HL-60/S4 treated with phorbol 12-myristate 13-acetate at 8.2 ng/mL for 4 days and 3 days (cell line): ENCODE measurements around the gene SH2D4B.

Experiments
- in situ Hi-C: fragments of 300-500 bp; cut with MboI; formaldehyde crosslinking; loops from 2 replicates; pipeline ENCODE4 v1.15.0; 2022; ENCODE audit warnings: low sequenced_read_pairs

The SH2D4B gene

DNA sequence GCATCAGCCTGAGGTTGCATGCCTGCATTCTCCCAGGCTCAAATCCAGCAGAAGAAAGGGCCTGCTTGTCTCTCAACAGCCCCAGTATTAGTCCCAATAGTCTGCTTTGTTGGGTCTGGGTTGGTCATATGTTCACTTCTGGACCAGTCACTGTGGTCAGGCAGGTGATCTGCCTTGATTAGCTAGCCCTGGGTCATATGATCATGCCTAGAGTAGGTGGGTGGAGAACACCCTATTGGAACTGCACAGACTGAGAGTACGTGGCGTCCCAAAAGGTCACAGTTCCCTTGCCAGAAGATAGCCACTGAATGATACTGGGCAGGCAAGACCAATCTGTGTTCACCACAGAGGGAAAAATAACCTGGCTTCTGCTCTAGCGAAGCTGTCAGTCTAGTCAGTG is 80.1 kb downstream of the SH2D4B start:
- in situ Hi-C loops, result no loop called here

DNA sequence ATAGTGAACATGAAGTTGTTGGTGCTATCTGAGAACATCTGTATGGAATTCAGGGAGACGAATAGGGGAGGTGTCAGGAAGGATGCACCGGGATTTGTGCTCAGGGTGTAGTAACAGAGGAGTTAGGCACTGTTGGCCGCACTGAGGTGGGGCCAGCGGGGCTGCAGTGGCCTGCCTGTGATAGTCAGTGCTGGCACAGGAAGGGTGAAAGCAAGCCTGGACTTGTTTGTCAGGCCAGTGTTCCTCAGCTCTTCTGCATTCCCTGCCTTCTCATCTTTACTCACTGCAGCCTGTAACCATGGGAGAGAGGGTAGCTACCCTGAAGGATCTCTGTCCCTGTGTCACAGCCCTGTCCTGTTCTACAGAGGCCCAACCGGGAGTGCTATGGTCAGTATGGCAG is 81.3 kb downstream of the SH2D4B start:
- in situ Hi-C loops, result no loop called here

DNA sequence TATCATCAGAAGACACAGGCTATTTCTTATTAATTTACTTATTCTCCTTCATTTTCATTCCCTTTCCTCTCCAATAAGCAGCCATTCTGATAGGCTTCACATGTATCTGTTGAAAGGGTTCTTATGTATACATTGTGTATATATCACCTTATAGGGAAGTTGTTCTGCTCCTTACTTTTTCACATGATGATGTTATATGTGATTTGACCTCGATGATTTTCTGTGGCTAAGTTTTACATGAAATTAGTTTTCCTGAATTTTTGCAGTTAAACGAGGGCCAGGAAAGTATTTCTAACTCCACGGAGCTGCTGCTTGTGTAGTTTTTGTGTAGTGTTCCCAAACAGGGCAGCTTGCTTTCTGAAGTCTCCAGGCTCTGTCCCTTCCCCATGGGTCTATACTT is 84.5 kb downstream of the SH2D4B start:
- in situ Hi-C loops, result no loop called here

DNA sequence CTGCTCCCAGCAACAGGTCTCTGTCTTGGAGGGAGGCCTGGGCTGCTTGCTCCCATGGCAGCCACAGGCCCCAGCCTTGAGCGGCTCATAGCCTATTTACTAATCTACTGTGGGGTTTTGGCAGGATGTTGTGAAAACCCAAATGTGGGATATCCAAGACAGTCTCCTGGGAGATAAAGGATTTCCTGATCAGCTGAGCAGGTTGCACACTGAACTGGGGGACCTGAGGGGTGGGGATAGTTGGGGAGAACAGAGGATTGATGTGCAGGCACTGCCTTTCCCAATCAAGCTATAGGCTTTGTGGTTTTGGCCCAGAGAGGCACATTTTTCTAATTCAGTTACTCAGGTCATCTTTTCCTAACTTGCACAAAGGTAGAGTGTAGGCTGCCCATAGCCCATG is 92.6 kb downstream of the SH2D4B start:
- in situ Hi-C loops, result no loop called here

DNA sequence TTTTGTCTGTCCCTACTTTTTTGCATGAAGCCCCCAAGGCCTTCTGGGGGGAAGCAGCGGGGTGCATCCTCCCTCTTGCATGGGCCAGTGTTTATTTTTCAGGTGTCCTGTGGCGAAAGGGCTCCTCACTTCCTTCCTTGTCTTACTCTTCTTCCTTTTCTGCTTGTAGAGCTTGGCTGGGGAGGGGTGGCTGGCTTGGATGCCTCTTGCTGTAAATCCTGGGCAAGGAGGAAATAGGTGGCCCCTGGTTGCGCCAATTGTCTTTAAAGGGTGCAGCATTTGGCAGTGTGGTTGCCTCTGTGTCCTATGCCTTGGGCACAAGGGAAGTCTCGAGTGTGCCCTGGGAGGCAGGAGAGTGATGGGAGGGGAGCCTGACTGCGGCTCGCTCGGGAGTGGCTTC is 95.0 kb downstream of the SH2D4B start:
- in situ Hi-C loops, result no loop called here

DNA sequence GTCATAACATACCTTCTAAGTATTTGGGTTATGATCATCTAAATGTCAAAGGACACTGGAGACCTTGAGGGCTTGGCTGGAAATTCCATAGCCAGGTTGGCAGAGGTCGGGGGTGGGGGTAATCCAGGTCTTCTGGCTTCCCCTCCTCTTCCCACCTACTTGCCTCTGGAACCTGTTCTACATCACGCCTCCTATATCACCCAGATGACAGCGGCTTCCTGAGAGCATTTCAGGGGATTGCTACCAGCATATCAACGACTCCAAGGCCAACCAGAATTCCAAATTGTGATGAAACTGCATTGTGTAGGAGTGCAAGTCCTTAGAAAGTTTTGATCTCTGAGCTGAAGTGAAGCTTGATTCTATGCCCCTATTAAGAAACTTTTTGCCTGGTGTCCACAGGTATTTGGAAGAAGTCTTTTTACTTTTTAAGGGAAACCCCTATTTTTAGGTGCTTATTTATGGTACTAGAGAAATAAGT is 95.7 kb downstream of the SH2D4B start:
- in situ Hi-C loops, result no loop called here

DNA sequence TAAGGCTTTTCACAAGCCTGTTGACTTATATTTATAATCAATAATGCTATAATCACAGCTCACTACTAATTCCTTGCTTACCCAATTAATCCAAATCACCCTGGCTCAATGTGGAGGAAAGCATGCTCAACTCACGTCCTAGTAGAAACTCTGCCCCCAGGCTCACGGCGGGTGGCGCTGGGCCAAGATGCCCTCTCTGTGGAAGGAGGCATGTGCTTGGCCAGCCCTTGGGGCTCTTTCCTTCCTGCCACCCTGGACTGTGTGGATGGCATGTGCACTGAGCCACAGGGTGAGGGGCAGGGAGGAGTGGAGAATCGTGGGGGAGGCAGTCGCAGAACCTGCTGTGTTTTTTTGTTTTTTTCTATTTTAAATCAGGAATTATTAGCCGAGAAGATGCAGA is 96.2 kb downstream of the SH2D4B start:
- in situ Hi-C loops, result no loop called here

DNA sequence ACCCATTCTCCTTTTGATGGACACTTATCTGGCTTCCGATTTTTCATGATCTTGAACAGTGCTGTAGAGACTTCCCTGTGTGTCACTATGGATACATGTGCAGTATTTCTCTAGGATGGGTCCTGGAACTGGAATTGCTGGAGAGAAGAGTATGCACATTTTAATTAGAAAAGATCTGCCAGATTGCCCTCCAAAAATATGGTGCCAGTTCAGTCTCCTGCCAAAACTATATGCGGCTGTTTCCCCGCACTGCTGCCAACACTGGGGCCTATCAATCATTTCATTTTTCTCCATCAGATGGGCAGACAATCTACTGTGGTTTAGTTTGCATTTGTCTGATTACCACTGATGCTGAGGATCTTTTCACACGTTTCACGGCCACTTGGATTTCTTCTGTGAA is 105.0 kb downstream of the SH2D4B start:
- in situ Hi-C loops, result no loop called here

DNA sequence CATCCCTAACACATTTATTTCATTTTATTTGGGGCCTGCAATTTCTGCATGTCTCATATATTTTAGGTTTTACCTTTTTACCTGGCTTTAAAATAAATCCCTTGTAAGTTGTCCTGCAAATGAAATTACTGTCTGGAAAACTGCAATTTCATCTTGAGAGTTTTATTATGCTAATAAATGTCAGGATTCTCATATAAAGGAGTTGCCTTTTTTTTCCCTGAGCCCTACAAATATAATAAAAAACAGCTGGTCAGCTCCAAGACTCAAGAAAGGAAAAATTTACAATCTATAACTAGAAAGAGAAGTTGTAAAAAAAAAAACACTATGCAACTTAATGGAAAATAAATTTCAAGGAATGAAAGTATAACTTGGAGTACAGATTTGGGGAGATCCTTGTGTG is 108.7 kb downstream of the SH2D4B start:
- in situ Hi-C loops, result no loop called here

DNA sequence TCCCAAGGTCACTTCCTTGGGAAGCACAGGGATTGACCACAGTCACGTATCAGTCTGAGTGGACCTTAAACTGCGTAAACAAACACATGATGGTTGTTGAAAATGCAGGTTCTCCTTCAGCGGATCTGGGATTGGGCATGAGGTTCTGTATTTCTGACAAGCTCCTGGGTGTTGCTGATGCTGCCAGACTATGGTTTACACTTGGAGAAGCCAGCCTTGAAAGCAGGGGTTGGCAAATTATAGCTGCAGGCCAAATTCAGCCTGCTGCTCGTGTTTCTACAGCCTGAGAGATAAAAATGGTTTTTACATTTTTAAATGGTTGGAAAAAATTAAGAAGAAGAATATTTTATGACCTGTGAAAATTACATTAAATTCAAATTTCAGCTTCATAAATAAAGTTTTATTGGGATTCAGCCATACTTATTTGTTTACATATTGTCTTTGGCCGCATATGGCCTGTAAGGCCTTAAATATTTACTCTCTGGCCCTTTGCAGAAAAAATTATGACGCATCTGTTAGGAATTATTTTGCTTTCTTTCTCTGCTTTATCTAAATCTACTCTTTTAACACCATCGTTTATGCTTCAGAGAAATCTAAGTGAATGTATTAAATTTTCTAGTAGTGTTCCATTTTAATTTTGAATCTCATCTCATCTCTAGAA is 109.6 kb downstream of the SH2D4B start:
- in situ Hi-C loops, result no loop called here

DNA sequence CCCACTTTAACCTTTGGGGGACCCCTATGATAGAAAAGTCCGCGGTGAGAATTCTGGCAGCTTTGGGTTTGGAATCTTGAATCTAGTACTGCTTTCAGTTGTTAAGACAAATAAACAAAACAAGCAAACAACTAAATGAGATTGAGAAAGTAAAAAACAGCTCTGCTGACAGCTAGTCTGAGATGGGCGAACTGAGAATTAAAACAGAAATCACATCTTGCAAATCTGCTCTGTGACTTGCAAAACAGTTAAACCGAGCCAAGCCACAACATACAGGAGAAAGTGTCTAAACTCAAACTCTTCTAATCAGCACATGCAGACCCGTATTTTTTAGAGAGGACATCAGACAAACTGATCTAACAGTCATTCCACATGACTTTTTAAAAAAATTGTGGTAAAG is 110.4 kb downstream of the SH2D4B start:
- in situ Hi-C loops, result no loop called here

DNA sequence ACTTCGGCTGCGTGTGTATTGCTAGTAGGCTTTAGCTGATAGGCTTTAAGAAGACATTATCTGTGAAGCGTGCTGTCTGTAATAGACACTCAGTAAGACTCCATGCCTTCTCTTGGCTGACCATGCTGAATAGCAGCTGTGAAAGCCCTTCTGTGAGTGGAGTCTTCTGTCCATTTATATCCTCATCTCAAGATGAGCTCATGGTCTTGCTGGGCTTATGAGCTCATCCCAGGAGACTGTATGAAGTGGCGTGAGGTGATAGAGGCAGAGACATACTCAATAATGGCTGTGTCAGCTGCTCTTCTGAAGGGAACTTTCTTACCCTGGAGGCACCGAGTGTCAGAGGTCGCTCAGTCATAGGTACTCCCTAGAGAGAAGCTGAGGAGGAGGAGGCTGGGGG is 111.5 kb downstream of the SH2D4B start:
- in situ Hi-C loops, result no loop called here

DNA sequence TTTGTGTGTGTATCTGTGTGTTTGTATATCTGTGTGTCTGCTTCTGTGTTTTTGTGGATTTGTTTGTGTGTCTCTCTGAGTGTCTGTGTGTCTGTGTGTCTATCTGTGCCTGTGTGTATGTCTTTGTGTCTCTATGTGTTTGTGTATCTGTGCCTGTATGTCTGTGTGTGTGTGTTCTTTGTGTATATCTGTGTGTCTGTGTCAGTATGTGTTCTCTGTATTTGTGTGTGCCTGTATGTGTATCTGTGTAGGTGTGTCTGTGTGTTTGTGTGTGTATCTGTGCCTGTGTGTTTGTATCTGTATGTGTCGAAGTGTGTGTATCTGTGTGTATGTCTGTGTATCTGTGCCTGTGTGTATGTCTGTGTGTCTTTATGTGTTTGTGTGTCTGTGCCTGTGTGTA is 118.2 kb downstream of the SH2D4B start:
- in situ Hi-C loops, result no loop called here

DNA sequence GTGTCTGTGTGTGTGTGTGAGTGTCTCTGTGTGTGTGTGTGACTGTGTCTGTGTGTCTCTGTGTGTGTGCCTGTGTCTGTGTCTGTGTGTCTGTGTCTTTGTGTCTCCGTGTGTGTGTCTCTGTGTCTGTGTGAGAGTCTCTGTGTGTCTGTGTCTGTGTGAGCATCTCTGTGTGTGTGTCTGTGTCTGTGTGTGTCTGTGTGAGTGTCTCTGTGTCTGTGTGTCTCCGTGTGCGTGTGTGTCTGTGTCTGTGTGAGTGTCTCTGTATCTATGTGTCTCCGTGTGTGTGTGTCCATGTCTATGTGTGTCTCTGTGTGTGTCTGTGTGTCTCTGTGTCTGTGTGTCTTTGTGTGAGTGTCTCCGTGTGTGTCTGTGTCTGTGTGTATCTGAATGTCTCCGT is 120.4 kb downstream of the SH2D4B start:
- in situ Hi-C loops, result no loop called here

DNA sequence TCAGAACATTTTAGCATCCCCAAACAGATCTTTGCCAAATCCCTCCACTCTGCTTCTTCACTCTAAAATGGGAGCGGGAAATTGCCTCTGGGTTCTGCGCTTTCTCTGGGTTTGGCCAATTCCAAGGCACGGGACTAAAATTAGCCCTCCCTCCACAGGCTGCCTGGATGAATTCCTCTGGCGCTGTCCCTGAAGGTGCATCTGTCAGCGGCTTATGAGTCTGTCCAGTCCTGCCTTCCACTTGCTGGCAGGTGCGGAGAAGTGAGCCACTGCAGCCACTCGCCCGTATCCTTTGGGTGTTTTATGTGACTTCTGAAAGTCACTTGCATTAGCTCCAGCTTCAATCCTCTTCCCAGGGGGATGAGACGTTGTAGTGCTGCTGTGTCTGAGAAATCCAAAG is 121.6 kb downstream of the SH2D4B start:
- in situ Hi-C loops, result no loop called here

DNA sequence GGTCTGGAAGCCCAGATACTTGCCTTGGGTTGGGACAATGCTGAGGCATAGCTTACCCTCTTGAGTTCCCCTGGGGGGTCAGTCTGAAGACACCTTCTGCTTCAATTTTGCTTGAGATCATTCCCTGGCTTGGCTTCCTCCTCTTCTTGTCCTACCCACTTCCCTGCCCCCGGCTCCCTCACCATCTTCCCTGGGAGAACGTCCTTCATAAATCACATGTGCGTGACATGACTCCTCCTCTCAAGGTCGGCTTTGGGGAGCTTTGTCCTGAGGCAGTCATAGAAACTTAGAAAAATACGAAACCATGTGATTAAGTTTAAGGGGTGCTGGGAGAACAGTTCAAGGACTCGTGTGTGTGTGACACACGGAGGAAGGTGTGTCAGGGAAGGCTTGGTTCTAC is 122.6 kb downstream of the SH2D4B start:
- in situ Hi-C loops, result no loop called here

DNA sequence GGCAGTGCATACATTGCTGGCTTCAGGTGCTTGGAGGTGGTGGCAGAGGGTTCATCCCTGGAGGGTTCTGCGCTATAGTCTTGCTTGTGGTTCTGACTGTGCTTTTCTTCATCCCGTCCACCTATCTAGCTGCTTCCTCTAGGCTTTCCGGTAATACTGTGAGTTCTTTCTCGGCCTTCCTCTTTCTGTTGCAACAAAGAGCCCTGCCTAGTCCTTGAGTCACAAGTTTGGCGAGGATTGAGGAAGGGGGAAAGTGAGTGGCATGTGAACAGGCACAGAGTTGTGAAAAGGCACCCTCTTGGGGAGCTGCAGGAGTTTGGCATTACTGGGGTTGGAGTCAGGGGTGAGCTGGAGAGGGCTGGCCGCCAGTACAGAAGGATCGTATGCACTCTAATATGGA is 123.0 kb downstream of the SH2D4B start:
- in situ Hi-C loops, result no loop called here

DNA sequence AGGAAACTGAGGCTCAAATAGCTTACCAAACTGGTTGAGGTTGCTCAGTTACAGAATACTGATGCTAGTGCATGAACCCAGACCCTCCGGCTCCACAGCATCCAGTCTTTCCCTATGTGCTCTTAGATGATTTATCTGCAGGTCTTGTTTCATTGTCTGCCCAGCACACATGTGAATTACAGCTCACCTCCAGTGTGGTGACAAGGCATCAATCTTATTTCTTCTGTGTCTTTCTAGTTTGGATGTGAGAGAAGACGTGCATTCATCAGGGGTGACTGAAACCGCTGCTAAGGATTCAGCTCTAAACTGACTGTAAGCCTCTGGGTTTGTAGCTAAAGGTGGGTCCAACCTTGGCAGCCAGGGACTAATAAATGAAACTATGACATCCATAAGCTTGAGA is 123.8 kb downstream of the SH2D4B start:
- in situ Hi-C loops, result no loop called here

DNA sequence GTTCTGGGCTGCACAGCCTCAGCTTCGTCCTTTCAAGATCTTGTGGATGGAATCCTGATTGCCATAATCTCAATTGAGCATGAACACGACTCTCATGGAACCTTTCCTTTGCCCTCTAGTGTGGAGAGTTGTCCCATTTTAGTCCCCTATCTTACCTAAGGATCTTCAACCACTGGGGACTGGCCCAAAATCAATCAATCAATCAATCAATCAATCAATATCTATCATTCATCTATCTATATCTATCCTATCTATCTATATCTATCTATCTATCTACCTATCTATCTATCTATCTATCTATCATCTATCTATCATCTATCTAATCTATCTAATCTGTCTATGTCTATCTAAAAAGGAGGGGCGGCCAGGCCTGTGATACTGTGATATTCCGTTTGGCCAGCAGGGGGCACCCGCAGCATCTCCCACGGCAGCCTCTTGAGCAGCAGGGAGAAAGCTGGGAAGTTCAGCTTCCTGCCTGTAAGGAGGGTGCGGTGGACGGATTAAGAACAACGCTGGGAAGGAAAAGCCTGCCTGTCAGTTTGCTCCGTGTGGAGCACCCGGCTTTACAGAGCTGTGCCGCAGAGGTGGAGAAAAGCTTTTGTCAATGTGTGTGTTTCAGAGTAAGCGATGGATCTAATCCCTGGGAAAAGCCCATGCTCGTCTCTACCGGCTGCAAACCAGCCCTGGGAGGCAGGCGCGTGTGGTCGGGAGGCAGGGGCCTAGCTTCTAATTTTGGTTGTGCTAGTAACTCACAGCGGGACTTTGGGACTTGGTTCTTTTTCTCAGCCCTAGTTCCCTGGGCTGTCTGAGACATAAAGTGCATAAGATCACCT is 124.9 kb downstream of the SH2D4B start:
- in situ Hi-C loops, result no loop called here

DNA sequence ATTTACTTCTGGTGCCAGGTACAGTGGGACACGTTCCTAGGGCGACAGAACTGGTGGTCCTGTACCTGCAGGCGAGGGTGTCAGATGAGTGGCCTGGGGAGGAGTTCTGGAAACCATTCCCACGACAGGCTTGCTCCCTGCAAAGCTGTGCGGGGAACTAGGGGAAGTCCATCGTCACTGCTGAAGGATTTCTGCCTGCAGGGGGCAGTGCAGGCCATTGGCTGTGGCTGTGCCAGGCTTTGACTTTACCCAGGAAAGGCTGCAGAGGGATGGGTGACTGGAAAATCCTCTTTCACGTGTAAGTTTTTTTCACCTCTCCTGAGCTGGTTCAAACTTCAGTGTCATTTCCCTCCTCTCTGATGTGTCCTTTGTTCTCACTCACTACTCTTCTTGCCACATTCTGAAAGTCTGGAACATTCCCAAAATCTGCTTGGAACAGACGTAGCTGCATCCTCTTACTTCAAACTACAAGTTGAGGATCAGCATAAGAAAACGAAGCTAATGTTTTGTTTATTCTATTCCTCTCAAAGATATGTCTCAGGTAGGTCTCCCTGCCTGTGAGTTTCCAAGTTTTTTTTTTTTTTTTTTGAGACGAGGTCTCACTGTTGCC is 126.5 kb downstream of the SH2D4B start:
- in situ Hi-C loops, result no loop called here

DNA sequence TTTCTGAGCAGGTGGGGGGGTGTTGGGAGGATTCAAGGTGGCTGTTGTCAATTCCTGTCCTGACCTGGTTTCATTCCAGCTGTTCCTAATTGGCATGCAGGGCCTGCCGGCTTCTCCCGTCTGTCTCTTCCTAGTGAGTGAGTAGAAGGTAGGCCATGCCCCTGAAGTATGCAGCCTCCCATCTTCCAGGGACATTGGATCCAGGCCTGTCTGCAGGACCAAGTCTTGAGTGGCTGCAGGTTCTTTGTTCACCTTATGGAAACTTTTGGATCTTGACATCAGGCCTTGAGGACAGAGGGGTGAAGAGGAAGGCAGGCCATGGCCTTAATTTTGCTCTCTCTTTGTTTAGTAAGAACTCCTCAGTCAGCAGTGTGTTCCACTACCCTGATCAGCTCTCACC is 131.8 kb downstream of the SH2D4B start:
- in situ Hi-C loops, result no loop called here

DNA sequence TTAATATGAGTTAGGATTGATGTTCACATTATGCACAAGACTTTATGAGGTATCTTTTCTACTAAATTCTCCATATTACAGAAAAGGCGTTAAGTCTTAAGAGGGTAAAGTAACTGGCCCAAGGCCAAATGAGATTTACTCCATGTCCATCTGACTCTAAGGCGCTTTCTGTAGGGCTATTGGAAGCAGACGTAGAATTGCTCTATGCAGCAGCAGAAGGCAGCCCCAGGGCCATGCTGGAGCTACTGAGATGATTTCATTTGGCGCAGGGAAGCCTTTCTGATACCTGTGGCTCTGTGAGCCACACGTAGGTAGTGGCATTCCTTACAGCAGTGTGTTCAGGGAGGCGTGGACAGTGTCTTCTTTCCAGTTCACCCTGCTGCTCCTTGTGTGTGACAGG is 133.1 kb downstream of the SH2D4B start:
- in situ Hi-C loops, result no loop called here
